ENCODE results near the gene EEF1AKMT1.
"Not testable (repeated sequence)": the region's sequence is repeated elsewhere in the genome, so short reads cannot be mapped to it uniquely, and the experiment has no call there.

EEF1AKMT1 gene

DNA sequence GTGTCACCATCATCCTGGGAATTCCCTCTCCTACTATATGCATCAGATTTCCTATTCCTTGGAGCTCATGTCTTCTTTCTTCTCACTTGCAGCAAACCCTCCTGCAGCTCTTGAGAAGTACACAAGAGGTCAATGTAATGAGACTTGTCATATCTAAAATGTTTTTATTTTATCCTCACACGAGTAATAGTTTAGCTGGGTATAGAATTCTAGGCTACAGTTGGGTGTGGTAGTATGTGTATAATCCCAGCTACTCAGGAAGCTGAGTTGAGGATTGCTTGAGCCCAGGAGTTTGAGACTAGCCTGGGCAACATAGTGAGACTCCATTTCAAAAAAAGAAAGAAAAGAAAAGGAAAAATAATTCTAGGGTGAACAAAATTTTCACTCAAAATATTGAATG lies 24.4 kb downstream of the EEF1AKMT1 start:
- TF ChIP-seq CTCF (IDR thresholded peaks at IDR 0.05; ENCODE audit: control insufficient read depth, insufficient read depth, low read depth, low read length, missing control alignments), result no peak
- no peak for DNase-seq (ENCODE audit: low read depth)
- H3K4me3 ChIP-seq (ENCODE audit: control insufficient read depth, low read depth, low read length), result no peak overlapping the region

DNA sequence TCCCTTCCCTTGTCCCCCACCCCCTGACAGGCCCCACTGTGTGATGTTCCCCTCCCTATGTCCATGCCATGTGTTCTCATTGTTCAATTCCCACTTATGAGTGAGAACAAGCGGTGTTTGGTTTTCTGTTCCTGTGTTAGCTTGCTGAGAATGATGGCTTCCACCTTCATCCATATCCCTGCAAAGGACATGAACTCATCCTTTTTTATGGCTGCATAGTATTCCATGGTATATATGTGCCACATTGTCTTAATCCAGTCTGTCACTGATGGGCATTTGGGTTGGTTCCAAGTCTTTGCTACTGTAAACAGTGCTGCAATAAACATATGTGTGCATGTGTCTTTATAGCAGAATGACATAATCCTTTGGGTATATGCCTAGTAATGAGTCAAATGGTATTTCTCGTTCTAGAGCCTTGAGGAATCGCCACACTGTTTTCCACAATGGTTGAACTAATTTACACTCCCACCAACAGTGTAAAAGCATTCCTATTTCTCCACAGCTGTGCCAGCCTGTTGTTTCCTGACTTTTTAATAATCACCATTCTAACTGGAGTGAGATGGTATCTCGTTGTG lies 29.8 kb downstream of the EEF1AKMT1 start:
- not testable (repeated sequence) for DNase-seq (ENCODE audit: low read depth); H3K4me3 ChIP-seq (ENCODE audit: control insufficient read depth, low read depth, low read length)

DNA sequence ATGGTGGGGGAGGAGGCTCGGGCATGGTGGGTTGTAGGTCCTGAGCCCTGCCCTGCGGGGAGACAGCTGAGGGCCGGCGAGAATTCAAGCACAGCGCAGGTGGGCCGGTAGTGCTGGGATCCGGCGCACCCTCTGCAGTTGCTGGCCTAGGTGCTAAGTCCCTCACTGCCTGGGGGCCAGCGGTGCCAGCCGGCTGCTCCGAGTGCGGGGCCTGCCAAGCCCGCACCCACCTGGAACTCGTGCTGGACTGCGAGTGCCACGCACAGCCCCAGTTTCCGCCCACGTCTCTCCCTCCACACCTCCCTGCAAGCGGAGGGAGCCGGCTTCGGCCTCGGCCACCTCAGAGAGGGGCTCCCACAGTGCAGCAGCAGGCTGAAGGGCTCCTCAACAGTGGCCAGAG lies 33.7 kb downstream of the EEF1AKMT1 start:
- DNase-seq (ENCODE audit: low read depth), result no peak
- H3K4me3 ChIP-seq (ENCODE audit: control insufficient read depth, low read depth, low read length), result no peak overlapping the region
- TF ChIP-seq CTCF (IDR thresholded peaks at IDR 0.05; ENCODE audit: control insufficient read depth, insufficient read depth, low read depth, low read length, missing control alignments), result no peak

- DNase-seq (ENCODE audit: low read depth), result no peak
- no peak for TF ChIP-seq CTCF (IDR thresholded peaks at IDR 0.05; ENCODE audit: control insufficient read depth, insufficient read depth, low read depth, low read length, missing control alignments)
- H3K4me3 ChIP-seq (ENCODE audit: control insufficient read depth, low read depth, low read length), result no peak overlapping the region
These were observed 35.1 kb downstream of the EEF1AKMT1 start for GRCh38 chr13:20738616-20739015.

GRCh38 chr13:20729633-20730585 lies 43.9 kb downstream of the EEF1AKMT1 start:
- no peak overlapping the region for H3K4me3 ChIP-seq (ENCODE audit: control insufficient read depth, low read depth, low read length)
- no peak for DNase-seq (ENCODE audit: low read depth)
- TF ChIP-seq CTCF (IDR thresholded peaks at IDR 0.05; ENCODE audit: control insufficient read depth, insufficient read depth, low read depth, low read length, missing control alignments), result no peak

- no peak for DNase-seq (ENCODE audit: low read depth)
- TF ChIP-seq CTCF (IDR thresholded peaks at IDR 0.05; ENCODE audit: control insufficient read depth, insufficient read depth, low read depth, low read length, missing control alignments), result no peak
- H3K4me3 ChIP-seq (ENCODE audit: control insufficient read depth, low read depth, low read length), result no peak overlapping the region
These were observed 45.0 kb downstream of the EEF1AKMT1 start for GRCh38 chr13:20728579-20729311.

DNA sequence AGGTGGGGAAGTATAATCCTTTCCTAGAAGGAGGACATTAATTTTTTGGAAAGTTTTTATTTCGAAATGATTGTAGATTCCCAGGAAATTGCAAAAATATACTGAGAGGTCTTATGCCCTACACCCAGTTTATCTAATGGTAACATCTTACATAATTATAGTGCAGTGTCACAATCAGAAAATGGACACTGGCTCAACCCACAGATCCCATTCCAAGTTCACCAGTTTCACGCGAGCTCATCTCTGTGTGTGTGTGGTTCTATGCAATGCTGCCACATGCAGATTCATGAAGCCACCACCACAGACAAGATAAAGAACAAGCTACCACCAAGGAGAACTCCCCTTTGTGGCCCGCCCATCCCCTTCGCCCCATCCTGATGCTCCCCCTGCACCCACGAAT lies 45.9 kb downstream of the EEF1AKMT1 start:
- DNase-seq (ENCODE audit: low read depth), result no peak
- no peak overlapping the region for H3K4me3 ChIP-seq (ENCODE audit: control insufficient read depth, low read depth, low read length)
- no peak for TF ChIP-seq CTCF (IDR thresholded peaks at IDR 0.05; ENCODE audit: control insufficient read depth, insufficient read depth, low read depth, low read length, missing control alignments)
